ENCODE results near the gene TNXB. TPM values are rescaled to one million over a fixed set of nuclear protein-coding genes. Genes with fewer than 3 reads are reported as not detected.
A peak's percentile ranks its signal among the peaks of the same experiment; 100 is the strongest.

The TNXB gene
- total RNA-seq, 1 donor from 2014 or later, result 6.0 TPM

DNA sequence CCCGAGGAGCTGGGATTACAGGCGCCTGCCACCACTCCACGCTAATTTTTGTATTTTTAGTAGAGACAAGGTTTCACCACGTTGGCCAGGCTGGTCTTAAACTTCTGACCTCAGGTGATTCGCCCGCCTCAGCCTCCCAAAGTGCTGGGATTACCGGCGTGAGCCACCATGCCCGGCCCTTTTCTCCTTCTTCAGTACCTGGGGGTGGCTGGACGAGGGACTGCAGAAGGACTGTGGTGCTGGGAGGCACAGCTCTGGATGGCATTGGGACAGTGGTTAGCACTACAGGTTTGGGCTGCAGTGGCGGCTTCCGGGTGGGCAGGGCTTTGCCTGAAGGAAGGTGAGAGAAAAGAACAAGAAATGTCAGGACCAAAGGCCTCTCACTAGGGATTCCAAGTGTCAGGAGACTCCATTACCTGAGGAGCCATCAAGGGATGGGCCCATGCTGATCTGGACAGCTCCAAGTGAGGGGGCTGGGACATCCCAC, 11.5 kb upstream of the TNXB start:
- Mint-ChIP-seq H3K4me1 (ENCODE audit: low read depth, unreplicated experiment) (peaks cover 2% of the 10 kb centered on the region), H3K27me3 (ENCODE audit: unreplicated experiment) (peaks cover 4% of the 10 kb centered on the region), H3K9me3 (ENCODE audit: unreplicated experiment) (peaks cover 3% of the 10 kb centered on the region)

GRCh38 chr6:32118782-32119628, 9.9 kb upstream of the TNXB start:
- DNase-seq, result peak; percentile 93
- H3K27ac Mint-ChIP-seq (ENCODE audit: unreplicated experiment), result no peak overlapping the region
- no peaks in the 10 kb centered on the region for H3K27me3 Mint-ChIP-seq (ENCODE audit: unreplicated experiment)
- peak; percentile 85 for TF ChIP-seq CTCF (IDR thresholded peaks at IDR 0.05; ENCODE audit: partially characterized antibody, unreplicated experiment)
- H3K36me3 Mint-ChIP-seq (ENCODE audit: unreplicated experiment), result peaks cover 6% of the 10 kb centered on the region
- peaks cover 2% of the 10 kb centered on the region for H3K4me1 Mint-ChIP-seq (ENCODE audit: low read depth, unreplicated experiment)
- H3K9me3 Mint-ChIP-seq (ENCODE audit: unreplicated experiment), result peaks cover 2% of the 10 kb centered on the region
- H3K4me3 Mint-ChIP-seq (ENCODE audit: unreplicated experiment), result no peak overlapping the region

More for the DNA sequence above, 11.5 kb upstream of the TNXB start:
- no peak overlapping the region for H3K4me3 Mint-ChIP-seq (ENCODE audit: unreplicated experiment)
- TF ChIP-seq CTCF (IDR thresholded peaks at IDR 0.05; ENCODE audit: partially characterized antibody, unreplicated experiment), result no peak
- H3K27ac Mint-ChIP-seq (ENCODE audit: unreplicated experiment), result no peak overlapping the region
- peaks cover 11% of the 10 kb centered on the region for H3K36me3 Mint-ChIP-seq (ENCODE audit: unreplicated experiment)
- no peak for DNase-seq

DNA sequence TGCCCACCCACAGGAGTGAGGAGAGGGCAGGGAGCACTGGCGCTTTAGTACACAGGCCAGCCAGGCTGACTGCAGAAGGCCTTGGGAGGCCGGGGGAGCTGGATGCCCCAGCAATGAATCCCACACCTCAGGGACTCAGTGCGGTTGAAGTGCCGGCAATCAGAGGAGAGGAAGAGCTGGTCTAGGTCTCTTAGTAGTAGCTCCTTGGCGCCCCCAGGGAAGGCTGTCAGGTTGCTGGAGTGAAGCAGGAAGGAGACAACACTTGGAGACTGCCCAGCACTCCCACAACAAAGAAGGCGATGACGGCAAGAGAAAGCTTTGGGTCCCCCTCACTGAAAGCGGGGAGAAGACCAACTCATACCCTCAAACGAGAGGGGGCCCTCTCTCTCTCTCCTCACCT, 8.3 kb upstream of the TNXB start:
- TF ChIP-seq CTCF (IDR thresholded peaks at IDR 0.05; ENCODE audit: partially characterized antibody, unreplicated experiment), result no peak
- no peak overlapping the region for H3K27ac Mint-ChIP-seq (ENCODE audit: unreplicated experiment)
- H3K9me3 Mint-ChIP-seq (ENCODE audit: unreplicated experiment), result peaks cover 2% of the 10 kb centered on the region
- H3K4me1 Mint-ChIP-seq (ENCODE audit: low read depth, unreplicated experiment), result peaks cover 2% of the 10 kb centered on the region
- H3K27me3 Mint-ChIP-seq (ENCODE audit: unreplicated experiment), result no peaks in the 10 kb centered on the region
- no peak overlapping the region for H3K4me3 Mint-ChIP-seq (ENCODE audit: unreplicated experiment)
- no peak for DNase-seq
- peaks cover 5% of the 10 kb centered on the region for H3K36me3 Mint-ChIP-seq (ENCODE audit: unreplicated experiment)

GRCh38 chr6:32116674-32117073, 7.5 kb upstream of the TNXB start:
- H3K9me3 Mint-ChIP-seq (ENCODE audit: unreplicated experiment), result peaks cover 2% of the 10 kb centered on the region
- TF ChIP-seq CTCF (IDR thresholded peaks at IDR 0.05; ENCODE audit: partially characterized antibody, unreplicated experiment), result peak; percentile 70

DNA sequence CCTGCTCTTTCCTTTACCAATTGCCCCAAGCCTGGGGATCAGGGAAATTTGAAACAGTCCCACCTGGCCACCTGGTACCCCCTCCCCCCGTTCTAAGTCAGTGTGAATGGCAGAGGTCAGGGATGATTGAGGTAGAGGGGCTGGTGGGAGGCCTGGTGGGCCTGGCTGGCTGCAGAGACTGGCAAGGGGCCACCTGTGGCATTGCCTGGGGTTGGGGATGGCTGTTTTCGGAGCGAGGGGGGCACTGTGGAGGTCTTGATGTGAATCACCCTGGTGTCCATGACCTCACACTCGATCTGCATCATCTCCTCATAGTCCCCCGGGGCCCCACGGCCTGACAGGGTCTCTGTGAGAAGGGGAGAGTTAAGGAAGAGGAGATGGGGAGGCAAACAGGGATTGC, 6.5 kb upstream of the TNXB start:
- peaks cover 2% of the 10 kb centered on the region for H3K4me1 Mint-ChIP-seq (ENCODE audit: low read depth, unreplicated experiment)
- H3K27ac Mint-ChIP-seq (ENCODE audit: unreplicated experiment), result no peak overlapping the region
- H3K4me3 Mint-ChIP-seq (ENCODE audit: unreplicated experiment), result no peak overlapping the region
- DNase-seq, result no peak
- no peaks in the 10 kb centered on the region for H3K36me3 Mint-ChIP-seq (ENCODE audit: unreplicated experiment)
- no peak for TF ChIP-seq CTCF (IDR thresholded peaks at IDR 0.05; ENCODE audit: partially characterized antibody, unreplicated experiment)
- peaks cover 2% of the 10 kb centered on the region for H3K9me3 Mint-ChIP-seq (ENCODE audit: unreplicated experiment)
- H3K27me3 Mint-ChIP-seq (ENCODE audit: unreplicated experiment), result no peaks in the 10 kb centered on the region

More at GRCh38 chr6:32116674-32117073, 7.5 kb upstream of the TNXB start:
- peaks cover 5% of the 10 kb centered on the region for H3K36me3 Mint-ChIP-seq (ENCODE audit: unreplicated experiment)
- H3K4me3 Mint-ChIP-seq (ENCODE audit: unreplicated experiment), result peak overlapping the region; percentile 36
- no peak for DNase-seq
- H3K27ac Mint-ChIP-seq (ENCODE audit: unreplicated experiment), result no peak overlapping the region
- H3K4me1 Mint-ChIP-seq (ENCODE audit: low read depth, unreplicated experiment), result peaks cover 2% of the 10 kb centered on the region
- no peaks in the 10 kb centered on the region for H3K27me3 Mint-ChIP-seq (ENCODE audit: unreplicated experiment)
